ENCODE results near the gene STK36. TPM values are rescaled to one million over a fixed set of nuclear protein-coding genes. Genes with fewer than 3 reads are reported as not detected.

The STK36 gene
- total and polyA plus RNA-seq, 2 donors (not counting 1 experiment from before 2014, with no cell fraction given), result 29.0 to 42.9 TPM

DNA sequence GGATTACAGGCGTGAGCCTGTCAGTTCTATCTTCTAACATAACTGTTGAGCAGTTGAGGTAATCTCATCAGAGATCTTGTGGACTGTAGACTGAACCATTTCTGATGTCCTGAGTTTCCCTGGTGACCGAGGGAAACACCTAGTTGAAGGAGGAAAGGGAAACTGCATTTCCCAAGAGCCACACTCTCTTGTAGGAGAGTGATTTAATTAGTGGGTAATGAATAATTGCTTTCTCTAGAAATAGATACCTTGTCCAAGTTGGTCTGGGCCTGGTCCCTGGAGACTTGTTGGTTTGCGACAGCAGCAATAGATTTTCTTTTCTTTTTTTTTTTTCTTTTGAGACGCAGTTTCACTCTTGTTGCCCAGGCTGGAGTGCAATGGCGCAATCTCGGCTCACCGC, 46.2 kb downstream of the STK36 start:
- H3K27me3 Mint-ChIP-seq, result no peaks in the 10 kb centered on the region
- ChIA-PET CTCF (no interaction called here), POLR2A (no interaction called here)
- 100% methylated on average over 2 of the region's 7 CpGs for WGBS (ENCODE audit: insufficient coverage)
- intact Hi-C loops (cut with micrococcal nuclease), result loop anchor here (10.0 kb wide), 1 partner anchor 157 kb away; no protein-coding TSS in a partner anchor
- Histone ChIP-seq H2AFZ (ENCODE audit: insufficient read depth, low read depth, low read length, poor library complexity, severe bottlenecking) (no peak overlapping the region), H3K79me2 (ENCODE audit: control insufficient read depth, insufficient read depth, low read length) (peaks cover 67% of the 10 kb centered on the region), H3K4me3 (ENCODE audit: control extremely low read depth in 1 of 5, extremely low read depth in 1 of 5, insufficient read depth in 1 of 5, low read depth in 2 of 5, low read length in 4 of 5) (no peak overlapping the region), H3K27me3 (replicated peaks in 1 of 4; ENCODE audit: control extremely low read depth in 1 of 4, control insufficient read depth in 3 of 4, insufficient read depth in 4 of 4, low read length in 3 of 4) (no peaks in the 10 kb centered on the region), H3K36me3 (replicated peaks in 1 of 2; ENCODE audit: control extremely low read depth in 1 of 2, control insufficient read depth in 1 of 2, extremely low read depth in 1 of 2, insufficient read depth in 2 of 2, low read length in 1 of 2) (peaks cover 0 to 3% of the 10 kb centered on the region in 2 experiments), H4K20me1 (ENCODE audit: control insufficient read depth, insufficient read depth, low read length, poor library complexity, severe bottlenecking) (no peaks in the 10 kb centered on the region), H3K27ac (ENCODE audit: low read length in 2 of 2) (no peak overlapping the region), H3K9ac (ENCODE audit: low read length) (no peak overlapping the region), H3K4me1 (ENCODE audit: control insufficient read depth in 2 of 2, insufficient read depth in 2 of 2, low read length in 2 of 2) (peaks cover 6% of the 10 kb centered on the region in 2 donors), H3K4me2 (replicated peaks; ENCODE audit: low read depth, low read length, poor library complexity, severe bottlenecking) (no peak overlapping the region), H3K9me3 (ENCODE audit: control extremely low read depth in 1 of 3, control insufficient read depth in 2 of 3, insufficient read depth in 1 of 3, low read length in 2 of 3) (no peaks in the 10 kb centered on the region)
- no peak for DNase-seq
- no peak for ATAC-seq (ENCODE audit: low read depth)
- H3K27ac Mint-ChIP-seq, result no peak overlapping the region
- no peaks in the 10 kb centered on the region for H3K9me3 Mint-ChIP-seq (ENCODE audit: insufficient read depth)
- TF ChIP-seq, protein P1, sequence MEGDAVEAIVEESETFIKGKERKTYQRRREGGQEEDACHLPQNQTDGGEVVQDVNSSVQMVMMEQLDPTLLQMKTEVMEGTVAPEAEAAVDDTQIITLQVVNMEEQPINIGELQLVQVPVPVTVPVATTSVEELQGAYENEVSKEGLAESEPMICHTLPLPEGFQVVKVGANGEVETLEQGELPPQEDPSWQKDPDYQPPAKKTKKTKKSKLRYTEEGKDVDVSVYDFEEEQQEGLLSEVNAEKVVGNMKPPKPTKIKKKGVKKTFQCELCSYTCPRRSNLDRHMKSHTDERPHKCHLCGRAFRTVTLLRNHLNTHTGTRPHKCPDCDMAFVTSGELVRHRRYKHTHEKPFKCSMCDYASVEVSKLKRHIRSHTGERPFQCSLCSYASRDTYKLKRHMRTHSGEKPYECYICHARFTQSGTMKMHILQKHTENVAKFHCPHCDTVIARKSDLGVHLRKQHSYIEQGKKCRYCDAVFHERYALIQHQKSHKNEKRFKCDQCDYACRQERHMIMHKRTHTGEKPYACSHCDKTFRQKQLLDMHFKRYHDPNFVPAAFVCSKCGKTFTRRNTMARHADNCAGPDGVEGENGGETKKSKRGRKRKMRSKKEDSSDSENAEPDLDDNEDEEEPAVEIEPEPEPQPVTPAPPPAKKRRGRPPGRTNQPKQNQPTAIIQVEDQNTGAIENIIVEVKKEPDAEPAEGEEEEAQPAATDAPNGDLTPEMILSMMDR (IDR thresholded peaks at IDR 0.05), result no peak
- TF ChIP-seq EZH2 (IDR thresholded peaks at IDR 0.05; ENCODE audit: borderline replicate concordance, insufficient read depth, low read depth, low read length, poor library complexity, severe bottlenecking), result no peak
- H3K4me1 Mint-ChIP-seq, result peaks cover 10% of the 10 kb centered on the region
- H3K4me3 Mint-ChIP-seq, result no peak overlapping the region

DNA sequence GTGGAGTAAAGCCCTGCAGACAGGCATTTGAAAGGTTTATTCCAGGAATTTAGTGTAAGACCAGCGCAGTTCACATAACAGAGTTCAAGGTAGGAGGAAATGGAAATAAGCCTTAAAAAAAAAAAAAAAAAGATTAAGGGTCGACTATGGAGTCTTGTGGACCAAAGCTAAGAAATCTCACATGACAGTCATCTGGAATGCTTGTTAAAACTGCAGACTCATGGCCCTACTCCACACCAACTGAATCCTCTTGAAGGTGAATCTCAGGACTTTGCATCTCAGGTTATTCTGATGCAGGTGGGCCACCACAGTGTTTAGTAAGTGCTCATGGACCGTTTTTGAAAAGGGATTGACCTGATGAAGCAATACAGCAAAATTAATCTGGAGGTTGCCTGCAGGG, 47.6 kb downstream of the STK36 start:
- CTCF ChIA-PET, result interaction anchor here (1.2 kb wide), 1 partner anchor 8 kb away, joined by 3 read pairs; no protein-coding TSS in a partner anchor
- H3K4me1 ChIP-seq (ENCODE audit: control insufficient read depth in 2 of 2, insufficient read depth in 2 of 2, low read length in 2 of 2), result no peaks in the 10 kb centered on the region
- TF ChIP-seq, protein P1 (IDR thresholded peaks at IDR 0.05), result no peak
- no peak for TF ChIP-seq EZH2 (IDR thresholded peaks at IDR 0.05; ENCODE audit: borderline replicate concordance, insufficient read depth, low read depth, low read length, poor library complexity, severe bottlenecking)

More for the DNA sequence above, 47.6 kb downstream of the STK36 start:
- DNase-seq, result no peak
- no peaks in the 10 kb centered on the region for H3K27me3 Mint-ChIP-seq
- H3K27ac Mint-ChIP-seq, result no peak overlapping the region
- Histone ChIP-seq H3K4me2 (replicated peaks; ENCODE audit: low read depth, low read length, poor library complexity, severe bottlenecking) (no peak overlapping the region), H3K4me3 (ENCODE audit: control extremely low read depth in 1 of 5, extremely low read depth in 1 of 5, insufficient read depth in 1 of 5, low read depth in 2 of 5, low read length in 4 of 5) (no peak overlapping the region), H2AFZ (ENCODE audit: insufficient read depth, low read depth, low read length, poor library complexity, severe bottlenecking) (no peak overlapping the region), H3K27me3 (replicated peaks in 1 of 4; ENCODE audit: control extremely low read depth in 1 of 4, control insufficient read depth in 3 of 4, insufficient read depth in 4 of 4, low read length in 3 of 4) (no peaks in the 10 kb centered on the region), H3K9ac (ENCODE audit: low read length) (no peak overlapping the region), H3K79me2 (ENCODE audit: control insufficient read depth, insufficient read depth, low read length) (peaks cover 53% of the 10 kb centered on the region), H3K27ac (ENCODE audit: low read length in 2 of 2) (no peak overlapping the region), H3K9me3 (ENCODE audit: control extremely low read depth in 1 of 3, control insufficient read depth in 2 of 3, insufficient read depth in 1 of 3, low read length in 2 of 3) (no peaks in the 10 kb centered on the region), H4K20me1 (ENCODE audit: control insufficient read depth, insufficient read depth, low read length, poor library complexity, severe bottlenecking) (no peaks in the 10 kb centered on the region), H3K36me3 (replicated peaks in 1 of 2; ENCODE audit: control extremely low read depth in 1 of 2, control insufficient read depth in 1 of 2, extremely low read depth in 1 of 2, insufficient read depth in 2 of 2, low read length in 1 of 2) (peaks cover 0 to 3% of the 10 kb centered on the region in 2 experiments)
- no peaks in the 10 kb centered on the region for H3K9me3 Mint-ChIP-seq (ENCODE audit: insufficient read depth)
- intact Hi-C loops (cut with micrococcal nuclease), result loop anchor here (10.0 kb wide), 1 partner anchor 155 kb away; no protein-coding TSS in a partner anchor
- H3K4me3 Mint-ChIP-seq, result no peak overlapping the region
- peaks cover 3% of the 10 kb centered on the region for H3K4me1 Mint-ChIP-seq
- POLR2A ChIA-PET, result no interaction called here
- ATAC-seq (ENCODE audit: low read depth), result no peak
- 100% methylated on average over 2 of the region's 3 CpGs for WGBS (ENCODE audit: insufficient coverage)

Data from B cell (primary cell).